ENCODE measurements around the gene ALOXE3. TPM values are rescaled to one million over a fixed set of nuclear protein-coding genes. Genes with fewer than 3 reads are reported as not detected.

ALOXE3 gene
- total RNA-seq, 2 donors from 2014 or later = not detected

GRCh38 chr17:8072729-8073461, 45.4 kb downstream of the ALOXE3 start:
- Histone ChIP-seq H3K27me3 (replicated peaks; ENCODE audit: insufficient read depth) (peaks cover 10% of the 10 kb centered on the region), H3K27ac (no peak overlapping the region), H3K4me1 (ENCODE audit: control insufficient read depth in 1 of 2, low read depth in 2 of 2) (peaks cover 6 to 22% of the 10 kb centered on the region in 2 donors), H3K9me3 (no peaks in the 10 kb centered on the region), H3K36me3 (no peaks in the 10 kb centered on the region), H3K4me3 (peak overlapping the region; percentile 33)
- TF ChIP-seq, protein P1, sequence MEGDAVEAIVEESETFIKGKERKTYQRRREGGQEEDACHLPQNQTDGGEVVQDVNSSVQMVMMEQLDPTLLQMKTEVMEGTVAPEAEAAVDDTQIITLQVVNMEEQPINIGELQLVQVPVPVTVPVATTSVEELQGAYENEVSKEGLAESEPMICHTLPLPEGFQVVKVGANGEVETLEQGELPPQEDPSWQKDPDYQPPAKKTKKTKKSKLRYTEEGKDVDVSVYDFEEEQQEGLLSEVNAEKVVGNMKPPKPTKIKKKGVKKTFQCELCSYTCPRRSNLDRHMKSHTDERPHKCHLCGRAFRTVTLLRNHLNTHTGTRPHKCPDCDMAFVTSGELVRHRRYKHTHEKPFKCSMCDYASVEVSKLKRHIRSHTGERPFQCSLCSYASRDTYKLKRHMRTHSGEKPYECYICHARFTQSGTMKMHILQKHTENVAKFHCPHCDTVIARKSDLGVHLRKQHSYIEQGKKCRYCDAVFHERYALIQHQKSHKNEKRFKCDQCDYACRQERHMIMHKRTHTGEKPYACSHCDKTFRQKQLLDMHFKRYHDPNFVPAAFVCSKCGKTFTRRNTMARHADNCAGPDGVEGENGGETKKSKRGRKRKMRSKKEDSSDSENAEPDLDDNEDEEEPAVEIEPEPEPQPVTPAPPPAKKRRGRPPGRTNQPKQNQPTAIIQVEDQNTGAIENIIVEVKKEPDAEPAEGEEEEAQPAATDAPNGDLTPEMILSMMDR (IDR thresholded peaks at IDR 0.05) = no peak
- DNase-seq (ENCODE audit: low spot score) (no peak), ATAC-seq (ENCODE audit: insufficient number of reproducible peaks, low FRiP score, low read depth) (no peak)

DNA sequence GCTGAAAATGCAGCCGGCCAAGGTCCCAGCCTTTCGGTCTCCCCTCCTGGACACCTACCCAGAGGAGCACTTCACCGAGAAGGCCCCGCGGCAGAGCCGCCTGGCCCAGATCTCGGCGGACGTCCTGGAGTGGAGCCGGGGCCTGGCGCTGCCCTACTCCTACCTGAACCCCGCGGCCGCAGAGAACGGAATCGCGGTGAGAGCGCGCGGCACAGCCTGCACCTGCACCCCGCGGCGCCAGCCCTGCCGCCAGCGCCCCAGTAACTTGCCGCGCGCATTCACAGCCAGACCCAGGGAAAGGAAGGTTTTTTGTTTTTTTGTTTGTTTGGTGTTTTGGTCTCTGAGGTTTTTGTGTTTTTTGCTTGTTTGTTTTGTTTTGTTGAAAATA, 46.0 kb downstream of the ALOXE3 start:
- TF ChIP-seq, protein P1 (IDR thresholded peaks at IDR 0.05) = no peak
- Histone ChIP-seq H3K4me1 (ENCODE audit: control insufficient read depth in 1 of 2, low read depth in 2 of 2) (peaks cover 6 to 22% of the 10 kb centered on the region in 2 donors), H3K27me3 (replicated peaks; ENCODE audit: insufficient read depth) (peaks cover 6% of the 10 kb centered on the region), H3K36me3 (no peaks in the 10 kb centered on the region), H3K4me3 (no peak overlapping the region), H3K9me3 (no peaks in the 10 kb centered on the region), H3K27ac (no peak overlapping the region)
- DNase-seq (ENCODE audit: low spot score) = no peak
- no peak for ATAC-seq (ENCODE audit: insufficient number of reproducible peaks, low FRiP score, low read depth)

DNA sequence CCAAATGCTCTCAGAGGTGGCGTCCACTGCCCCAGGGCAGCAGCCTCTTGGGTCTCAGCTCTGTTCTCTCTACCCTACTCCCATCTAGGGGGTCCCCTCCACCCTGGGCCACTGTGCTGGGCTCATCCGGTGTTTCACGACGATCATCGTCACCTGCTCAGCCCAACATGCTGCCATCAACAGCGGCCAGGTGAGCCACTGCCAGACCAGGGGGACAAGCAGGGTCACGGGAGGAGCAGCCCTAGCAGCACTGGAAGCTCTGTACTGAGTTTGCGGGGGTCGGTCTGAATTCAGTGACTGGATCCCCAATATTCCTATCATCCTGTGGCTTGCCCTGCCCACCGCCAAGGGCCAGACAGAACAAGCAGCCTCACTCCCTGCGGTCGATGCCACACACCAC, 46.8 kb downstream of the ALOXE3 start:
- DNase-seq (ENCODE audit: low spot score) (no peak), ATAC-seq (ENCODE audit: insufficient number of reproducible peaks, low FRiP score, low read depth) (no peak)
- Histone ChIP-seq H3K27ac (no peak overlapping the region), H3K4me3 (no peak overlapping the region), H3K27me3 (replicated peaks; ENCODE audit: insufficient read depth) (peaks cover 4% of the 10 kb centered on the region), H3K4me1 (ENCODE audit: control insufficient read depth in 1 of 2, low read depth in 2 of 2) (peaks cover 6 to 22% of the 10 kb centered on the region in 2 donors), H3K36me3 (no peaks in the 10 kb centered on the region), H3K9me3 (no peaks in the 10 kb centered on the region)
- TF ChIP-seq, protein P1 (IDR thresholded peaks at IDR 0.05) = no peak

DNA sequence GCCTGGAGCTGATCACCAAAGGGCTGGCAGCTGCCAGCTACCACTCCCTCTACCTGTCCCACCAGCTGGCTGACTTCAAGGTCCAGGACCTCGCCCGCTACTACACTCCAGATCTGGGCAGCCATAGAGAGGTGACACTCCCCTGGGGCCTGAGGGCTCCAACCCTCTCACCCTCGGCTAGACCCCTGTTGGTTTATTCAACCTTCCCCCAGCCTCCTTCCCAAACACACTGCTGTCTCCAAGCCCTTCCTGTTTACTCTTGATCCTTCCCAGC, 48.8 kb downstream of the ALOXE3 start:
- H3K4me3 ChIP-seq = no peak overlapping the region
- no peaks in the 10 kb centered on the region for H3K9me3 ChIP-seq
- ATAC-seq (ENCODE audit: insufficient number of reproducible peaks, low FRiP score, low read depth) = no peak
- TF ChIP-seq, protein P1 (IDR thresholded peaks at IDR 0.05) = no peak
- peaks cover 6 to 22% of the 10 kb centered on the region in 2 donors for H3K4me1 ChIP-seq (ENCODE audit: control insufficient read depth in 1 of 2, low read depth in 2 of 2)
- peaks cover 4% of the 10 kb centered on the region for H3K27me3 ChIP-seq (replicated peaks; ENCODE audit: insufficient read depth)
- H3K27ac ChIP-seq = no peak overlapping the region
- H3K36me3 ChIP-seq = no peaks in the 10 kb centered on the region
- no peak for DNase-seq (ENCODE audit: low spot score)

- no peaks in the 10 kb centered on the region for H3K36me3 ChIP-seq
- ATAC-seq (ENCODE audit: insufficient number of reproducible peaks, low FRiP score, low read depth) (no peak), DNase-seq (ENCODE audit: low spot score) (no peak)
- H3K27ac ChIP-seq = no peak overlapping the region
- no peaks in the 10 kb centered on the region for H3K9me3 ChIP-seq
- no peak overlapping the region for H3K4me3 ChIP-seq
- H3K4me1 ChIP-seq (ENCODE audit: control insufficient read depth in 1 of 2, low read depth in 2 of 2) = peaks cover 6 to 19% of the 10 kb centered on the region in 2 donors
- TF ChIP-seq, protein P1 (IDR thresholded peaks at IDR 0.05) = no peak
- H3K27me3 ChIP-seq (replicated peaks; ENCODE audit: insufficient read depth) = peaks cover 4% of the 10 kb centered on the region
These were observed 49.4 kb downstream of the ALOXE3 start for GRCh38 chr17:8068736-8069586.
